OCI-M1 (cell line): ENCODE measurements around the gene ANXA2R.
A peak's percentile ranks its signal among the peaks of the same experiment; 100 is the strongest.

Experiments used
- DNase-seq: peaks from one replicate; lab custom pipeline; 2025; lab: John Stamatoyannopoulos, UW

ANXA2R gene

GRCh38 chr5:43000111-43000840 lies 39.8 kb downstream of the ANXA2R start:
- no peak for DNase-seq

DNA sequence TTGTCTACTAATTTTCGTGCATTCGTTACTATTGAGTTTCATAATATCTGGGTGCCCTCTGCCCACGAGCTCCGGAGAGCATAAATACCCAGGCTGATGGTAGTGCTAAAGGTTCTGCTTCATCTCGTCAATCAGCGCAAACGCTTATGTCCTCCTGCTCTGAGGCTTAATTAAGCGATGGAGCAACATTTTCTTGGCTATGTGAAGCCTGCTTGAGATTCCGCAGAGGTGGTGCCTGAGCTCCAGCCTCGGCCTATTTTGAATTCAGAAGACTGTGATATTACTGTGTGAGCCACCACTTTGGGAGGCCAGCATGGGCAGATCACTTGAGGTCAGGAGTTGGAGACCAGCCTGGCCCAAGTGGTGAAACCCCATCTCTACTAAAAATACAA lies 44.8 kb downstream of the ANXA2R start:
- peak; percentile 56 for DNase-seq

DNA sequence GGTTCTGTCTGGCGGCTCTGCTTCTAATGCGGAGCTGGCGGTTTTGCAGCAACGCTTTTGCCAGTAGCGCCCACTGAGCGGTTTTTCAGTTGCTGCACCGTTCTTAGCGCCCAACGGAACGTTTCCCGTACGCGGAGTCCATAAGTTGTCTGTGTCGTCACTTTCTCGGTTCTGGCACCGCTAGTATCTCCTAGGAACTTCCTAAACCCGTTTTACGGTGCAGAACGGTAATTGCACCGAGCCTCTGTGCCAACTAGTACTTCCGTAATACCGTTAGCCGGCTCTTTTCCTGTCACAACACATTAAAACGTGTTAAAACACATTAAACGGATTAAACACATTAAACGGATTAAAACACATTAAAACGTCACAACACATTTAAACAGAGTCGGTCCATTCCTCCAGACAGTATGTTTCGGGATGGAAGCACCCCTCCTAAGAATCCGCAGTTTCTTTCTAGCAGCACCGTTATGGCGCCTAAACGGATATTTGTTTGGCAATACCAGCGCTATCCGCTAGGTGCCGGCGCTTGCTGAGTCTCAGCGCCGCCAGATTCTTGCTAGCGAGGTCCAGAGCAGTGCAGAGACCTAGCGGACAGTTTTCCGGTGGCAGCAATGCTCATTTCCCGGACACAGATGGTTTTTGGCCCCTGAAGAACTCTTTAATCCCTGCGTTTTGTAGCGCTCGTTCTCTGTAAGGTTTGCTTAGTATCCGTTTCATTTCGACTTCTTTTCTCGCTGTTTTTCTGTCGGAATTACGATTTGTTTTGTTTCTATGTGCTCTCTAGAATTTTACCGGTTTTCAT lies 45.4 kb downstream of the ANXA2R start:
- peak; percentile 97 for DNase-seq

GRCh38 chr5:42994246-42994554 lies 45.9 kb downstream of the ANXA2R start:
- DNase-seq = no peak

- peak; percentile 87 for DNase-seq
Measured at GRCh38 chr5:42993516-42994245, 46.4 kb downstream of the ANXA2R start.

DNA sequence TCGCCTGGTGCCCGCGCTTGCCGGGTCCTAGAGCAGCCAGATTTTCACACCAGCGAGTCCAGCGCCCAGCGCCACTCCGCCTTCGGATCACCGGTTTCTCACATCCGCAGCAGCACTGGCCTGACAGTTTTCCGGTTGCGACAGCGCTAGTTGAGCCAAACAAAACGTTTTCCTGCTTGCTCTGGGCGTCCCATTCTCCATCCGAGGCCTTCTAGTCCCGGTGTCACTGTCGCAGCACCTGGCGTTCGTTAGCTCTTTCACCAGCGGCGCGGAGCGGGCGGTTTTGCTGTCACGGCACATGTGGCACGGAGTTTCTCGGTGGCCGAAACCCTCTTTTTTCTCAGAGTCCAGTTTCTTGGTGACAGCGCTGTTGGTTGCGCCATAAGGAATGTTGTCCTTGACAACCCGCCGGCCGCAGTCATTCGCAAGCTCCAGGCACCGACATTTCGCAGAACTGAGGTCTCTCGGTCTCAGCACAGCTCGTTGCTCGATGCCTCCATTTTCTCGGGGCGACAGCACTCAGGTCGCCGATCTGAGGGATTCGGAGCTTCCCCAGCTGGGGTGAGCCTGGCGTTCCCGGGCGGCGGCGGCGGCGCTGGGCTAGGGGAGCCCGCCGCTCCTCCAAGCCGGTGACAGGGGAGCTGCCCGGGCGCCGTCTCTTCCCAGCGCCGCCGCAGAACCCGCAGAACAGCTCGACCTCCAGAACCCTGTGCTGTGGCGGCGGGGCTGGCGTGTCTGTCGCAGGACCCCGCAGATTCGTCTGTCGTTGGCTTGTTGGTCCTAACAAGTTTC lies 47.8 kb downstream of the ANXA2R start:
- peak; percentile 94 for DNase-seq

GRCh38 chr5:42991404-42992087 lies 48.6 kb downstream of the ANXA2R start:
- no peak for DNase-seq

GRCh38 chr5:42990892-42991291 lies 49.2 kb downstream of the ANXA2R start:
- DNase-seq = peak; percentile 55
